GM23338 (cell line): ENCODE data around the gene NGEF. TPM values are rescaled to one million over a fixed set of nuclear protein-coding genes. Genes with fewer than 3 reads are reported as not detected.

Experiments used
- ATAC-seq: fragments of 200-7000 bp; cut with Tn5 transposase; 3 replicates; pipeline ENCODE4 v1.9.1; 2020
- DNase-seq: peaks from one replicate; pipeline ENCODE4 v3.0.0-alpha.2; 2015; ENCODE audit warnings: low spot score
- H2AFZ ChIP-seq: fragments of 200-600 bp; sonication (generic); 2 replicates; pipeline ENCODE4 v1.8.0; 2016; ENCODE audit warnings: antibody characterized with exemption, mild to moderate bottlenecking, moderate library complexity
- H3F3A ChIP-seq: fragments of 200-600 bp; sonication (generic); replicated peaks from 2 replicates; pipeline ENCODE4 v1.8.0; 2017; ENCODE audit warnings: antibody characterized with exemption, mixed run types, low read depth
- H3K27ac ChIP-seq: fragments of 200-600 bp; sonication (generic); 2 replicates; pipeline ENCODE4 v1.6.1; 2016; ENCODE audit warnings: low read depth
- H3K27me3 ChIP-seq: fragments of 200-600 bp; sonication (generic); 2 replicates; pipeline ENCODE4 v1.8.0; 2016; ENCODE audit warnings: mild to moderate bottlenecking, mixed run types, moderate library complexity; ENCODE audit not compliant: insufficient read depth
- H3K36me3 ChIP-seq: fragments of 200-600 bp; sonication (generic); 2 replicates; pipeline ENCODE4 v1.8.0; 2016; ENCODE audit warnings: mild to moderate bottlenecking; ENCODE audit not compliant: insufficient read depth
- H3K4me1 ChIP-seq: fragments of 200-600 bp; sonication (generic); 2 replicates; pipeline ENCODE4 v1.8.0; 2016; ENCODE audit warnings: mild to moderate bottlenecking, moderate library complexity; ENCODE audit not compliant: insufficient read depth
- H3K4me2 ChIP-seq: fragments of 200-600 bp; sonication (generic); 2 replicates; pipeline ENCODE4 v1.7.1; 2017; ENCODE audit warnings: mixed run types
- H3K4me3 ChIP-seq: fragments of 200-600 bp; sonication (generic); 2 replicates; pipeline ENCODE4 v1.6.1; 2016; ENCODE audit warnings: mixed run types
- H3K79me2 ChIP-seq: fragments of 200-600 bp; sonication (generic); replicated peaks from 2 replicates; pipeline ENCODE4 v1.8.0; 2017; ENCODE audit warnings: mild to moderate bottlenecking; ENCODE audit not compliant: insufficient read depth
- H3K9me2 ChIP-seq: fragments of 200-600 bp; sonication (generic); 2 replicates; pipeline ENCODE4 v1.8.0; 2017; ENCODE audit not compliant: insufficient read depth
- H4K20me1 ChIP-seq: fragments of 200-600 bp; sonication (generic); replicated peaks from 2 replicates; pipeline ENCODE4 v1.8.0; 2017; ENCODE audit warnings: mild to moderate bottlenecking; ENCODE audit not compliant: insufficient read depth
- H3K27ac Mint-ChIP-seq: 2 replicates; pipeline ENCODE4 v1.8.0; 2020; ENCODE audit warnings: inconsistent platforms, mild to moderate bottlenecking, moderate library complexity, mixed read lengths
- H3K27me3 Mint-ChIP-seq: 3 replicates; pipeline ENCODE4 v1.8.0; 2022; ENCODE audit warnings: low read depth, mild to moderate bottlenecking, moderate library complexity, mixed read lengths, inconsistent platforms; ENCODE audit not compliant: insufficient read depth, poor library complexity
- H3K36me3 Mint-ChIP-seq: 3 replicates; pipeline ENCODE4 v1.8.0; 2021; ENCODE audit warnings: low read depth, mild to moderate bottlenecking, inconsistent platforms, moderate library complexity, mixed read lengths
- H3K4me1 Mint-ChIP-seq: 3 replicates; pipeline ENCODE4 v1.8.0; 2020; ENCODE audit warnings: mild to moderate bottlenecking, inconsistent platforms, mixed read lengths
- H3K4me3 Mint-ChIP-seq: 3 replicates; pipeline ENCODE4 v1.8.0; 2021; ENCODE audit warnings: moderate library complexity, mild to moderate bottlenecking, inconsistent platforms, mixed read lengths
- H3K9me3 Mint-ChIP-seq: 3 replicates; pipeline ENCODE4 v1.8.0; 2020; ENCODE audit warnings: moderate library complexity, mild to moderate bottlenecking, inconsistent platforms, mixed read lengths
- CTCF ChIP-seq, 2 experiments: fragments of 200-600 bp in 1 of 2; sonication (generic) in 1 of 2; conservative IDR thresholded peaks; 2 replicates each; pipeline versions ENCODE4 v1.5.1 to v1.6.1; 2016 to 2017; ENCODE audit warnings: antibody characterized with exemption in 2 of 2, low read depth in 2 of 2, mild to moderate bottlenecking in 2 of 2, moderate library complexity in 1 of 2
- ETS1 ChIP-seq: IDR thresholded peaks from 2 replicates; pipeline ENCODE4 v1.6.1; 2016; ENCODE audit warnings: antibody characterized with exemption
- JUNB ChIP-seq: IDR thresholded peaks from one replicate; pipeline ENCODE4 v1.6.1; 2016; ENCODE audit warnings: antibody characterized with exemption; ENCODE audit not compliant: unreplicated experiment
- POLR2AphosphoS5 ChIP-seq: IDR thresholded peaks from 2 replicates; pipeline ENCODE4 v1.6.1; 2016; ENCODE audit warnings: antibody characterized with exemption, low read depth
- REST ChIP-seq: IDR thresholded peaks from one replicate; pipeline ENCODE4 v1.6.1; 2018; ENCODE audit warnings: antibody characterized with exemption; ENCODE audit not compliant: unreplicated experiment
- STAT1 ChIP-seq: IDR thresholded peaks from one replicate; pipeline ENCODE4 v1.6.1; 2016; ENCODE audit warnings: antibody characterized with exemption; ENCODE audit not compliant: unreplicated experiment
- ZNF331 ChIP-seq: fragments of 250-450 bp; sonication (Bioruptor Pico); IDR thresholded peaks from 2 replicates; pipeline ENCODE4 v1.5.0; 2020; ENCODE audit warnings: low read depth, mild to moderate bottlenecking, moderate library complexity
- ZNF462 ChIP-seq: fragments of 250-450 bp; sonication (Bioruptor Pico); IDR thresholded peaks from 2 replicates; pipeline ENCODE4 v1.5.0; 2020; ENCODE audit warnings: mild to moderate bottlenecking, moderate library complexity
- polyA plus RNA-seq: library from polyadenylated mRNA; unstranded; fragments of >200 nt; fragmentation: Nextera tagmentation; extraction: Ambion mirVana; gene quantifications from 2 replicates; pipeline ENCODE4 v1.2.1, GENCODE V29; 2016
- total RNA-seq: library from RNA; depleted of rRNA; stranded (reverse); fragments of >200 nt; shearing (Covaris generic); gene quantifications from 2 replicates; pipeline ENCODE4 v1.2.3, GENCODE V29; 2014

The NGEF gene
- total and polyA plus RNA-seq, 2 experiments from 2014 or later, result 1.8 to 5.4 TPM

- peak overlapping the region; percentile 65 for H3K4me3 Mint-ChIP-seq
- H3K9me3 Mint-ChIP-seq, result no peaks in the 10 kb centered on the region
- peak; percentile 55 for ATAC-seq
- H3K27ac ChIP-seq, result no peak overlapping the region
- TF ChIP-seq JUNB (no peak), ZNF331 (CRISPR knock-in tag) (no peak), CTCF (conservative IDR thresholded peaks at IDR 0.05; ENCODE audit: low read depth in 2 of 2) (peak in 1 of 2 experiments; percentile 59; a peak in 2 of 4 replicates), ZNF462 (no peak), STAT1 (no peak), REST (no peak), POLR2AphosphoS5 (no peak), ETS1 (no peak)
- no peaks in the 10 kb centered on the region for H4K20me1 ChIP-seq
- peak overlapping the region; percentile 76; the same call in 1 of the 2 replicates for H2AFZ ChIP-seq
- no peaks in the 10 kb centered on the region for H3K9me2 ChIP-seq
- DNase-seq, result peak; percentile 62
- H3K27me3 ChIP-seq, result peaks cover 28% of the 10 kb centered on the region
- H3F3A ChIP-seq, result no peaks in the 10 kb centered on the region
- H3K36me3 Mint-ChIP-seq, result no peaks in the 10 kb centered on the region
- H3K27ac Mint-ChIP-seq, result no peak overlapping the region
- no peaks in the 10 kb centered on the region; the same call in 1 of the 2 replicates for H3K4me1 ChIP-seq
- H3K4me3 ChIP-seq, result peak overlapping the region; percentile 64
- no peaks in the 10 kb centered on the region for H3K36me3 ChIP-seq
- H3K4me2 ChIP-seq, result peak overlapping the region; percentile 83
- peaks cover 3% of the 10 kb centered on the region; the same call in 2 of the 3 replicates for H3K4me1 Mint-ChIP-seq
- no peaks in the 10 kb centered on the region for H3K79me2 ChIP-seq
- H3K27me3 Mint-ChIP-seq, result peaks cover 29% of the 10 kb centered on the region
Measured at GRCh38 chr2:232875256-232876121, 137.6 kb downstream of the NGEF start.
